Measurements from ENCODE around the gene SRA1. TPM values are rescaled to one million over a fixed set of nuclear protein-coding genes. Genes with fewer than 3 reads are reported as not detected.

SRA1 gene
- total and polyA plus RNA-seq, 7 donors = 33.4 to 78.0 (median 37.9) TPM

- no peak for TF ChIP-seq CTCF (IDR thresholded peaks at IDR 0.05)
- peak overlapping the region; percentile 97 for H3K27ac ChIP-seq
- peak overlapping the region; percentile 34 for H3K4me3 ChIP-seq
- no peaks in the 10 kb centered on the region for H3K9me3 ChIP-seq
- WGBS, 3 donors = 6 to 22% (median 8%) methylated on average over 4 of the region's 4 CpGs
- H3K27me3 ChIP-seq (ENCODE audit: insufficient read depth in 3 of 3, low read length in 2 of 3) = no peaks in the 10 kb centered on the region
- H3K36me3 ChIP-seq (ENCODE audit: insufficient read depth in 1 of 2, low read depth in 1 of 2) = peaks cover 7 to 32% of the 10 kb centered on the region in 2 donors
- peaks cover 66% of the 10 kb centered on the region for H3K4me1 ChIP-seq
- peak in 1 of 2 donors; percentile 70 for DNase-seq
- peak; percentile 27 to 62 (median 42) for ATAC-seq
- intact Hi-C loops (cut with DNase I) = loop anchor here (5.0 kb wide), 3 partner anchors 68 to 327 kb away; partner anchors contain the start of genes HARS1 (in 1 of the 2), HARS2 (in 1 of the 2) and TMCO6 (in 1 of the 2)
These were observed 11.9 kb upstream of the SRA1 start for GRCh38 chr5:140569197-140569596.

GRCh38 chr5:140568443-140569063 lies 11.3 kb upstream of the SRA1 start:
- Histone ChIP-seq H3K27me3 (ENCODE audit: insufficient read depth in 3 of 3, low read length in 2 of 3) (no peaks in the 10 kb centered on the region), H3K4me3 (peak overlapping the region; percentile 34), H3K36me3 (ENCODE audit: insufficient read depth in 1 of 2, low read depth in 1 of 2) (peaks cover 7 to 32% of the 10 kb centered on the region in 2 donors), H3K9me3 (no peaks in the 10 kb centered on the region), H3K27ac (peak overlapping the region; percentile 97), H3K4me1 (peaks cover 69% of the 10 kb centered on the region)
- no peak for TF ChIP-seq CTCF (IDR thresholded peaks at IDR 0.05)
- DNase-seq = no peak
- whole genome bisulfite sequencing, 3 donors = 74 to 97% (median 96%) methylated on average over 2 of the region's 2 CpGs
- intact Hi-C loops (cut with DNase I) = loop anchor here (5.0 kb wide), 3 partner anchors 69 to 326 kb away; partner anchors contain the start of genes HARS1 (in 1 of the 2), HARS2 (in 1 of the 2) and TMCO6 (in 1 of the 2)
- no peak for ATAC-seq

GRCh38 chr5:140567871-140568270 lies 10.6 kb upstream of the SRA1 start:
- intact Hi-C loops (cut with DNase I) = loop anchor here (5.0 kb wide), 3 partner anchors 69 to 326 kb away; partner anchors contain the start of genes HARS1 (in 1 of the 2), HARS2 (in 1 of the 2) and TMCO6 (in 1 of the 2)

GRCh38 chr5:140567136-140567818 lies 10.0 kb upstream of the SRA1 start:
- WGBS, 3 donors = 77 to 87% (median 82%) methylated on average over 22 of the region's 22 CpGs
- intact Hi-C loops (cut with DNase I) = loop anchor here (5.0 kb wide), 3 partner anchors 70 to 325 kb away; partner anchors contain the start of genes HARS1 (in 1 of the 2), HARS2 (in 1 of the 2) and TMCO6 (in 1 of the 2)
- DNase-seq (no peak), ATAC-seq (no peak)
- H3K36me3 ChIP-seq (ENCODE audit: insufficient read depth in 1 of 2, low read depth in 1 of 2) = peaks cover 7 to 32% of the 10 kb centered on the region in 2 donors
- H3K4me3 ChIP-seq = peak overlapping the region; percentile 12
- H3K9me3 ChIP-seq = no peaks in the 10 kb centered on the region
- H3K4me1 ChIP-seq = peaks cover 82% of the 10 kb centered on the region
- no peak for TF ChIP-seq CTCF (IDR thresholded peaks at IDR 0.05)
- H3K27ac ChIP-seq = peak overlapping the region; percentile 97
- no peaks in the 10 kb centered on the region for H3K27me3 ChIP-seq (ENCODE audit: insufficient read depth in 3 of 3, low read length in 2 of 3)

More at GRCh38 chr5:140567871-140568270, 10.6 kb upstream of the SRA1 start:
- peak overlapping the region; percentile 97 for H3K27ac ChIP-seq
- H3K4me1 ChIP-seq = peaks cover 76% of the 10 kb centered on the region
- WGBS, 3 donors = 94 to 96% (median 94%) methylated on average over 13 of the region's 13 CpGs
- no peaks in the 10 kb centered on the region for H3K27me3 ChIP-seq (ENCODE audit: insufficient read depth in 3 of 3, low read length in 2 of 3)
- ATAC-seq (no peak), DNase-seq (no peak)
- TF ChIP-seq CTCF (IDR thresholded peaks at IDR 0.05) = no peak
- no peaks in the 10 kb centered on the region for H3K9me3 ChIP-seq
- peaks cover 7 to 32% of the 10 kb centered on the region in 2 donors for H3K36me3 ChIP-seq (ENCODE audit: insufficient read depth in 1 of 2, low read depth in 1 of 2)
- H3K4me3 ChIP-seq = no peak overlapping the region
